Keratinocyte (primary cell): ENCODE data around the gene SKOR2. TPM values are rescaled to one million over a fixed set of nuclear protein-coding genes. Genes with fewer than 3 reads are reported as not detected.

Source experiments
- DNase-seq: peaks from one replicate; pipeline ENCODE4 v3.0.0-alpha.2; 2011; ENCODE audit warnings: low read depth, missing footprints, low spot score
- FAIRE-seq: peaks from 2 replicates; lab custom pipeline; 2011; peaks lifted over from hg19 to GRCh38; lab: Jason Lieb, UNC
- H2AFZ ChIP-seq: 2 replicates; pipeline ENCODE4 v1.6.0; 2012; ENCODE audit warnings: low read length, control low read depth, inconsistent platforms; ENCODE audit not compliant: control insufficient read depth
- H3K27ac ChIP-seq: 2 replicates; pipeline ENCODE4 v1.5.1; 2011; ENCODE audit warnings: low read length; ENCODE audit not compliant: control insufficient read depth, insufficient read depth
- H3K27me3 ChIP-seq: 3 replicates; pipeline ENCODE4 v1.6.0; 2011; ENCODE audit warnings: low read length; ENCODE audit not compliant: control insufficient read depth, insufficient read depth; ENCODE audit errors: extremely low read depth
- H3K36me3 ChIP-seq, 2 experiments: 2 replicates in 1 of 2; 3 replicates in 1 of 2; pipeline ENCODE4 v1.5.1; 2011; ENCODE audit warnings: low read length in 2 of 2, mild to moderate bottlenecking in 1 of 2; ENCODE audit not compliant: control insufficient read depth in 2 of 2, insufficient read depth in 2 of 2; ENCODE audit errors: extremely low read depth in 1 of 2
- H3K4me1 ChIP-seq: 3 replicates; pipeline ENCODE4 v1.5.1; 2011; ENCODE audit warnings: low read length; ENCODE audit not compliant: control insufficient read depth, insufficient read depth; ENCODE audit errors: extremely low read depth
- H3K4me2 ChIP-seq: 3 replicates; pipeline ENCODE4 v1.6.0; 2011; ENCODE audit warnings: low read depth, low read length; ENCODE audit not compliant: control insufficient read depth, insufficient read depth; ENCODE audit errors: extremely low read depth
- H3K4me3 ChIP-seq, 3 experiments: fragments of 200-600 bp in 1 of 3; sonication (generic) in 1 of 3; 2 replicates in 2 of 3; 3 replicates in 1 of 3; pipeline ENCODE4 v1.5.1; 2011 to 2016; ENCODE audit warnings: low read length in 3 of 3, mild to moderate bottlenecking in 3 of 3, control low read depth in 2 of 3, inconsistent platforms in 1 of 3, low read depth in 1 of 3, mixed read lengths in 1 of 3, mixed run types in 1 of 3, moderate library complexity in 1 of 3; ENCODE audit not compliant: control insufficient read depth in 2 of 3, insufficient read depth in 2 of 3; ENCODE audit errors: extremely low read depth in 1 of 3
- H3K79me2 ChIP-seq: 2 replicates; pipeline ENCODE4 v1.6.0; 2012; ENCODE audit warnings: low read length; ENCODE audit not compliant: control insufficient read depth, insufficient read depth
- H3K9ac ChIP-seq: 3 replicates; pipeline ENCODE4 v1.6.0; 2011; ENCODE audit warnings: low read length; ENCODE audit not compliant: control insufficient read depth, insufficient read depth; ENCODE audit errors: extremely low read depth
- H3K9me1 ChIP-seq: 3 replicates; pipeline ENCODE4 v1.6.0; 2011; ENCODE audit warnings: low read length; ENCODE audit not compliant: control insufficient read depth, insufficient read depth; ENCODE audit errors: extremely low read depth
- H3K9me3 ChIP-seq: 2 replicates; pipeline ENCODE4 v1.5.1; 2012; ENCODE audit warnings: low read depth, low read length; ENCODE audit not compliant: control insufficient read depth
- H4K20me1 ChIP-seq: 3 replicates; pipeline ENCODE4 v1.6.0; 2011; ENCODE audit warnings: low read length; ENCODE audit not compliant: control insufficient read depth, insufficient read depth; ENCODE audit errors: extremely low read depth
- CTCF ChIP-seq, 3 experiments: IDR thresholded peaks in 1 of 3; conservative IDR thresholded peaks in 1 of 3; optimal IDR thresholded peaks in 1 of 3; 2 replicates in 2 of 3; 3 replicates in 1 of 3; pipeline versions ENCODE3 to v1.5.1; 2011; ENCODE audit warnings: low read length in 3 of 3, mild to moderate bottlenecking in 3 of 3, moderate library complexity in 2 of 3, control low read depth in 1 of 3, inconsistent platforms in 1 of 3; ENCODE audit not compliant: insufficient read depth in 2 of 3; ENCODE audit errors: extremely low read depth in 1 of 3
- EZH2 ChIP-seq: IDR thresholded peaks from one replicate; pipeline ENCODE4 v1.6.1; 2012; ENCODE audit warnings: inconsistent platforms, mild to moderate bottlenecking, low read length, moderate library complexity
- dilution Hi-C: fragments of 300-500 bp; cut with MboI; formaldehyde crosslinking; loops from one replicate; pipeline ENCODE4 v1.7.0; 2020; ENCODE audit warnings: low sequenced_read_pairs; ENCODE audit not compliant: extremely low pct_ligation_motif_present
- polyA plus RNA-seq, 5 experiments: library from polyadenylated mRNA; depleted of rRNA in 3 of 5; stranded (reverse) in 3 of 5; stranded (forward) in 1 of 5; unstranded in 1 of 5; fragments of >200 nt; gene quantifications; 1 replicate in 1 of 5; 2 replicates in 3 of 5; 3 replicates in 1 of 5; pipeline versions ENCODE4 v1.2.1 to v1.2.3, GENCODE V29; 2011 to 2012; ENCODE audit warnings: missing spikeins in 2 of 5, low read depth in 1 of 5, low replicate concordance in 1 of 5

SKOR2 gene
- polyA plus RNA-seq, 1 donor (not counting 4 experiments of a cell fraction or from before 2014, with no cell fraction given) = not detected

- FAIRE-seq (no peak), DNase-seq (no peak)
- no peaks in the 10 kb centered on the region for H3K9me3 ChIP-seq
- TF ChIP-seq CTCF (optimal IDR thresholded peaks at IDR 0.05 in 1 of 3, IDR thresholded peaks at IDR 0.05 in 1 of 3, conservative IDR thresholded peaks at IDR 0.05 in 1 of 3; ENCODE audit: extremely low read depth in 1 of 3, insufficient read depth in 2 of 3, low read length in 3 of 3) (no peak), EZH2 (no peak)
- no peak overlapping the region for H2AFZ ChIP-seq
- H3K4me2 ChIP-seq = no peak overlapping the region
- no peaks in the 10 kb centered on the region for H4K20me1 ChIP-seq
- H3K79me2 ChIP-seq = no peaks in the 10 kb centered on the region
- no peaks in the 10 kb centered on the region for H3K36me3 ChIP-seq
- H3K9ac ChIP-seq = no peak overlapping the region
- H3K27me3 ChIP-seq = no peaks in the 10 kb centered on the region
- H3K4me3 ChIP-seq = no peak overlapping the region
- no peaks in the 10 kb centered on the region for H3K4me1 ChIP-seq
- dilution Hi-C loops = no loop called here
- H3K27ac ChIP-seq = no peak overlapping the region
- no peaks in the 10 kb centered on the region for H3K9me1 ChIP-seq
These were observed 36.6 kb upstream of the SKOR2 start for GRCh38 chr18:47287911-47288585.

- H4K20me1 ChIP-seq = no peaks in the 10 kb centered on the region
- H3K4me2 ChIP-seq = no peak overlapping the region
- no peak for DNase-seq
- H3K36me3 ChIP-seq = no peaks in the 10 kb centered on the region
- dilution Hi-C loops = no loop called here
- no peaks in the 10 kb centered on the region for H3K9me1 ChIP-seq
- H3K27me3 ChIP-seq = no peaks in the 10 kb centered on the region
- TF ChIP-seq EZH2 = no peak
- no peak for TF ChIP-seq CTCF (optimal IDR thresholded peaks at IDR 0.05 in 1 of 3, IDR thresholded peaks at IDR 0.05 in 1 of 3, conservative IDR thresholded peaks at IDR 0.05 in 1 of 3; ENCODE audit: extremely low read depth in 1 of 3, insufficient read depth in 2 of 3, low read length in 3 of 3)
- H3K9me3 ChIP-seq = no peaks in the 10 kb centered on the region
- H3K79me2 ChIP-seq = no peaks in the 10 kb centered on the region
- H3K27ac ChIP-seq = no peak overlapping the region
- H2AFZ ChIP-seq = no peak overlapping the region
- no peak for FAIRE-seq
- H3K4me3 ChIP-seq = no peak overlapping the region
- no peak overlapping the region for H3K9ac ChIP-seq
- H3K4me1 ChIP-seq = no peaks in the 10 kb centered on the region
These were observed 35.4 kb upstream of the SKOR2 start for GRCh38 chr18:47286776-47287410.
